Epithelial cell of proximal tubule (primary cell): ENCODE measurements around the gene RHOBTB3. TPM values are rescaled to one million over a fixed set of nuclear protein-coding genes. Genes with fewer than 3 reads are reported as not detected.

ENCODE experiments used
- DNase-seq: peaks from one replicate; pipeline ENCODE4 v3.0.0-alpha.2; 2011; ENCODE audit warnings: low read depth
- H3K4me3 ChIP-seq: 2 replicates; pipeline ENCODE4 v1.5.1; 2011; ENCODE audit warnings: low read depth, mild to moderate bottlenecking, low read length
- total RNA-seq: library from RNA; depleted of rRNA; stranded (reverse); fragments of >200 nt; gene quantifications from 2 replicates; pipeline ENCODE4 v1.2.3, GENCODE V29; 2015
- TF ChIP-seq, protein P1 (sequence below): conservative IDR thresholded peaks from 2 replicates; pipeline ENCODE4 v1.5.1; 2012; ENCODE audit warnings: low read depth, mild to moderate bottlenecking, low read length

Gene RHOBTB3
- total RNA-seq, 1 donor from 2014 or later: 39.9 TPM

DNA sequence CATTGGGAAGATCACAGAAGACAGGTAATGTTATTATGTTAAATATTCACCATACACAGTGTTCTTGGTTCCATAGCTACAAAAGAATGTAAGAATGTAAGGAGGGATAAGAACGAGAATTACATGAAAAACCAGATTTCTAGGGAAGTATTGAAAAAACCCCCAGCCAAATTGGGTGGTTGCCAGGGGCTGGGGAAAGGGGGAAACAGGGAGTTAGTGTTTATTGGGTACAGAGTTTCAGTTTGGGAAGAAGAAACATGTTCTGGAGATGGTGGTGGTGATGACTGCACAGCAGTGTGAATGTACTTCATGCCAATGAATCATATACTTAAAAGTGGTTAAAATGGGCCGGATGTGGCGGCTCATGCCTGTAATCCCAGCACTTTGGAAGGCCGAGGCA, 51.0 kb downstream of the RHOBTB3 start:
- no peak for DNase-seq
- TF ChIP-seq, protein P1, sequence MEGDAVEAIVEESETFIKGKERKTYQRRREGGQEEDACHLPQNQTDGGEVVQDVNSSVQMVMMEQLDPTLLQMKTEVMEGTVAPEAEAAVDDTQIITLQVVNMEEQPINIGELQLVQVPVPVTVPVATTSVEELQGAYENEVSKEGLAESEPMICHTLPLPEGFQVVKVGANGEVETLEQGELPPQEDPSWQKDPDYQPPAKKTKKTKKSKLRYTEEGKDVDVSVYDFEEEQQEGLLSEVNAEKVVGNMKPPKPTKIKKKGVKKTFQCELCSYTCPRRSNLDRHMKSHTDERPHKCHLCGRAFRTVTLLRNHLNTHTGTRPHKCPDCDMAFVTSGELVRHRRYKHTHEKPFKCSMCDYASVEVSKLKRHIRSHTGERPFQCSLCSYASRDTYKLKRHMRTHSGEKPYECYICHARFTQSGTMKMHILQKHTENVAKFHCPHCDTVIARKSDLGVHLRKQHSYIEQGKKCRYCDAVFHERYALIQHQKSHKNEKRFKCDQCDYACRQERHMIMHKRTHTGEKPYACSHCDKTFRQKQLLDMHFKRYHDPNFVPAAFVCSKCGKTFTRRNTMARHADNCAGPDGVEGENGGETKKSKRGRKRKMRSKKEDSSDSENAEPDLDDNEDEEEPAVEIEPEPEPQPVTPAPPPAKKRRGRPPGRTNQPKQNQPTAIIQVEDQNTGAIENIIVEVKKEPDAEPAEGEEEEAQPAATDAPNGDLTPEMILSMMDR: no peak
- no peak overlapping the region for H3K4me3 ChIP-seq

DNA sequence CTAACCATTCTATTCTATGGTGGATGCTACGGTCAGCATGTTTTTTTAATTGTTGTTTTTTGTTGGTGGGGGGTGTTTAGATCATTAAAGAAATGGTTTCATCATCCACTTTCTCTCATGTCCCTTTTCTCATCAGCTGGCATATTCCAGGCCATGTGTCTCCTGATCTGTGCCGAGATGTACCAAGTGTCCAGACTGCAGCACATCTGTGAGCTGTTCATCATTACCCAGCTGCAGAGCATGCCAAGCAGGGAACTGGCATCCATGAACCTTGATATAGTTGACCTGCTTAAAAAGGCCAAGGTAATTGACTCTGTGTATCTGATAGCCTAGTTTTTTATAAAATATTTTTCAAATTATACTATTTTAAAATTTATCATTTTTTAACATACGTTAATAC, 52.5 kb downstream of the RHOBTB3 start:
- DNase-seq: no peak
- TF ChIP-seq, protein P1: no peak
- no peak overlapping the region for H3K4me3 ChIP-seq

DNA sequence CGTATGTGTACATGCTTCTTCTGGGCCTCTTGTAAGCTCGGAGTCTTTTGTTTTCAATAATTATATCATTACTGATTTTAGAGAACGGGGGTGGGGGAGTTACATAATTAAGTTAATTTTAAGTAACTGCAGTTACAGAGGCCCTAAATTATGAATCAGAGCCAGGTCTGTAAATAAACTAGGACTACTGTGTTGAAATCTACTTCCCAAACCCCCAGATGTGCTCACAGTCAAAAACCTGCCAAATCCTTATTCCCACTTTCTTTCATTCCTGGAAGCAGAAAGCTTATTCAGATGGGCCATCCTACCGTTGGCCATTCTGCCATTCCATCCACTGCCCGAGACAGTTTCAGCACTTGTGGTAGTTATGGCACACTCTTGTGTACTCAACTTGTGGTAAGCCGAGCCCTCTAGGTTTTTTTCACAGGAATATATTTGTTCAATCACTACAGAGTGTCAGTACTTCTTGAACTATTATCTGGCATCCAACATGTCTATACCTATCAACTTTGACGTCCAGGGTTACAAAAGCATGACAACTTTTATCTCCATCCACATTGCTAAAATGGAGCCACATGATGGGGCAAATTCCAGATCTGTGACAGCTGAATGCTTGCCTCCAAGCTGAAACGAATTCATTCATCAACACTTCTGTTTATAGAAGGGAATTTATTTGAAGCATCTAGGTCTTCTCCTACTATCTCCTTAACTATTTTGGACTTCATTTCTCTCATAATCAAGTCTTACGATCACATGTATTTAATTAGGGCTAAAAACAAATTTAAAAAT, 53.6 kb downstream of the RHOBTB3 start:
- no peak for DNase-seq
- no peak overlapping the region for H3K4me3 ChIP-seq
- TF ChIP-seq, protein P1: no peak

DNA sequence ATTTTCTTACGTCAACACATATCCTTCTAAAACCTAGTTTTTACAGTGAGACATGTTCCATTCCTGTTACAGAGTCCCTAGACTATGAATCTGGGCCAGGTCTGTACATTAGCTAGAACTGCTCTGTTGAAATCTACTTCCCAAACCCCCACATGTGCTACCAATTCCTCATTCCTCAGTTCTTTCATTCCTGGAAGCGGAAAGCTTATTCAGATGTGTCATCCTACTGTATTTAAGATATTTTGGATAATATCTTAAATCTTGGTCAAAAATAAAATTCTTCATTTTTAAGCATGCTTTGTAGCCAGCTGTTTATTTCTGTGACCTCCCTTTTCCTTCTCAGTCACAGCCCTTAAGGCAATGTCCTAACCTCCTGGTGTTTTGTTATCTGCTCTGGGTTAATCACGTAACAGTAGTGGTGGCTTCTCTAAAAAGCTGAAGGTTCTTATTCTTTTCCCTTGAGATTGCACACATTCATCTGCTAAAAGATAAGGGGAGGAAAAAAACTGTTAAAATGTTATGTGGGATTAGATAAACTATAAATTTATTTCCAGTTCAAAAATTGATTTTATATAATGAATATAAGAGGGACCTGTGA, 55.8 kb downstream of the RHOBTB3 start:
- TF ChIP-seq, protein P1: no peak
- DNase-seq: no peak

DNA sequence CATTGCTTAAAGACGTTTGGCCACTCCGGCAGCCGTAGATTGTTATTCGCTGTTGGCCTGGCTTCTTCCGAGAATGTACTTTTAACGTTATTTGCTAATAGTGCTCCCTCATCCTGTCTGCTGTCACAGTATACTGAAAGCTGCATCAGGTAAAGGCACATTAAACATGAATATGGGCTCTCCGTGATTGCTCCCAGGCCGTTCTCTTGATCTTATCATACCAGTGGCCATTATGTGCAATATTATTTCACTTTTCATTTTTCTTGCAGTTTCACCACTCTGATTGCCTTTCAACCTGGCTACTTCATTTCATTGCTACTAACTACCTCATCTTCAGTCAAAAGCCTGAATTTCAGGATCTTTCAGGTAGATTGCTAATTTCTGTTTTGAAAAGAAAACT, 57.4 kb downstream of the RHOBTB3 start:
- H3K4me3 ChIP-seq: no peak overlapping the region
- TF ChIP-seq, protein P1: no peak
- no peak for DNase-seq

More for the DNA sequence above, 55.8 kb downstream of the RHOBTB3 start:
- no peak overlapping the region for H3K4me3 ChIP-seq

DNA sequence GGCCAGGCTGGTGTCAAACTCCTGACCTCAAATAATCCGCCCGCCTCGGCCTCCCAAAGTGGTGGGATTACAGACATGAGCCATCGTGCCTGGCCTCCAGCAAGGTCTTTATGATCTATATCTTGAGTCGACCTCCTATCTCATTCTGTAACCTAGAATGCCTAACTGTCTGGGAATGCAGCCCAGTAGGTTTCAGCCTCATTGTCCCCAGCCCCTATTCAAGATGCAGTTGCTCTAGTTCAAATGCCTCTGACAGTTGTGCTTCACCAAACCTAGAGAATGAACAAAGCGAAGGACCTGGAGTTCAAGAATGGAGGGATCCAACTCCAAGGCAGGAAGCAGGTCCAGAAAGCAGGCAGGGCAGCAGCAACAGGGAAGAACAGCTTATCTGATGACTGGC, 60.6 kb downstream of the RHOBTB3 start:
- no peak for DNase-seq
- TF ChIP-seq, protein P1: no peak

More for the DNA sequence above, 60.6 kb downstream of the RHOBTB3 start:
- H3K4me3 ChIP-seq: no peak overlapping the region
